Measurements from ENCODE around the gene ZNF723.
"Not testable (repeated sequence)": the region's sequence is repeated elsewhere in the genome, so short reads cannot be mapped to it uniquely, and the experiment has no call there.

The ZNF723 gene

DNA sequence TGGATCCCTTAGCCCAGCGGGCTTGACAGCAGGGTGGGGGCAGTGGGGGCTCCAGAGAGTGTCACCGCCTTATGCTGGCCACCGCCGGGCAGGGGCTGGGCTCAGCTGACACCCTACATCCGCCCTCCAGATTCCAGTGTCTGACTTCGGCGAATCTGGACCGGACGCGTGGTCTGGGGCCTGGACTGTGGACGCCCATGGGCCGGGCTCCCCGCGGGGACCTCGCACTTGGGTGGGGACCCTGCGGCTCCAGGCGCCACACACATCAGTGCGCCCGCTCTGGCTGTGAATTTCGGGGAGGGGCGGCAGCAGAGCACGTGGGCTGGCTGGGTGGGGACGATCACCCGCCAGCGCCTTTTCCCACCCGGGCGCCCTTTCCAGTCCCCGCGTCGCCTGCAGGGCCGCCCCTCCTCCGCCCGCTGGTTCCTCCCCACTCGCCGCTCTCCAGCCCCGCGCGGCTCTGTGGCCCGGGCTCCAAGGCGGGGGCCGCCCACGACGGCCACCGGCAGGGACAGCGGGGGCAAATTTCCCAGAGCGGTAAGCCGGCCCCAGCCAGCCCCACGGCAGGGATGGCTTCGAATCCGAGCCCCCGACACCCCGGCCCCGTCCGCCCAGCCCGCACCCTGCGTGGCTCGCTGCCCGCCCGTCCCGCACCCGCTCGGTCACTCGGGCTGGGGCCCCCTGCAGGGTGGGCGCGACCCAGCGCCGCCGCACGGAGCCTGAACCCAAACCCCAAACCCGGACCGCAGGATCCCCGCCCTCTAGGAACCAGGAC is 24.8 kb upstream of the ZNF723 start:
- no peak for DNase-seq (ENCODE audit: extremely low read depth, insufficient read length)
- H3K4me3 ChIP-seq (replicated peaks; ENCODE audit: low read depth, low read length): no peak overlapping the region
- H3K27me3 ChIP-seq (replicated peaks; ENCODE audit: control insufficient read depth, insufficient read depth, low read length): no peaks in the 10 kb centered on the region
- no peaks in the 10 kb centered on the region for H3K36me3 ChIP-seq (ENCODE audit: control insufficient read depth, insufficient read depth, low read length)
- TF ChIP-seq, protein P1, sequence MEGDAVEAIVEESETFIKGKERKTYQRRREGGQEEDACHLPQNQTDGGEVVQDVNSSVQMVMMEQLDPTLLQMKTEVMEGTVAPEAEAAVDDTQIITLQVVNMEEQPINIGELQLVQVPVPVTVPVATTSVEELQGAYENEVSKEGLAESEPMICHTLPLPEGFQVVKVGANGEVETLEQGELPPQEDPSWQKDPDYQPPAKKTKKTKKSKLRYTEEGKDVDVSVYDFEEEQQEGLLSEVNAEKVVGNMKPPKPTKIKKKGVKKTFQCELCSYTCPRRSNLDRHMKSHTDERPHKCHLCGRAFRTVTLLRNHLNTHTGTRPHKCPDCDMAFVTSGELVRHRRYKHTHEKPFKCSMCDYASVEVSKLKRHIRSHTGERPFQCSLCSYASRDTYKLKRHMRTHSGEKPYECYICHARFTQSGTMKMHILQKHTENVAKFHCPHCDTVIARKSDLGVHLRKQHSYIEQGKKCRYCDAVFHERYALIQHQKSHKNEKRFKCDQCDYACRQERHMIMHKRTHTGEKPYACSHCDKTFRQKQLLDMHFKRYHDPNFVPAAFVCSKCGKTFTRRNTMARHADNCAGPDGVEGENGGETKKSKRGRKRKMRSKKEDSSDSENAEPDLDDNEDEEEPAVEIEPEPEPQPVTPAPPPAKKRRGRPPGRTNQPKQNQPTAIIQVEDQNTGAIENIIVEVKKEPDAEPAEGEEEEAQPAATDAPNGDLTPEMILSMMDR (IDR thresholded peaks at IDR 0.05; ENCODE audit: insufficient read depth, low read length, poor library complexity, severe bottlenecking): no peak

DNA sequence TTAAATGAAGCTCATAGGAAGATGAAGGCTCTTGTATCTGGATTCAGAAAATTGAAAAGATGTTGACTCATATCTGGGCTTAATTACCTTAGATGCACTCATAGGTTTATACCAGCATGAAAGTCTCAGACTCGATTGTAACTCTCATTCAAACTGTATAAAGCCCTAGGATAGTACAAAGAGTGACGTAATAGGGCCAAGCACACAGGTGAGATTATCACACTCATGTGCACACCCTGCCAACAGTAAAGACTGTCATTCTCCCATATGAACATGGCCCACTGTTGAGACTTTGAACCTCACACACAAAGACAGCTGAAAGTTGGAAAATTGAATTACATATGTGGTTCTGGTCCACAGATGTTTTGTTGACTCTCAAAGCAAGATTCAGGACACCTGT is 18.0 kb upstream of the ZNF723 start:
- H3K4me3 ChIP-seq (replicated peaks; ENCODE audit: low read depth, low read length): no peak overlapping the region
- H3K36me3 ChIP-seq (ENCODE audit: control insufficient read depth, insufficient read depth, low read length): no peaks in the 10 kb centered on the region
- H3K27me3 ChIP-seq (replicated peaks; ENCODE audit: control insufficient read depth, insufficient read depth, low read length): no peaks in the 10 kb centered on the region
- no peak for DNase-seq (ENCODE audit: extremely low read depth, insufficient read length)
- TF ChIP-seq, protein P1 (IDR thresholded peaks at IDR 0.05; ENCODE audit: insufficient read depth, low read length, poor library complexity, severe bottlenecking): no peak

DNA sequence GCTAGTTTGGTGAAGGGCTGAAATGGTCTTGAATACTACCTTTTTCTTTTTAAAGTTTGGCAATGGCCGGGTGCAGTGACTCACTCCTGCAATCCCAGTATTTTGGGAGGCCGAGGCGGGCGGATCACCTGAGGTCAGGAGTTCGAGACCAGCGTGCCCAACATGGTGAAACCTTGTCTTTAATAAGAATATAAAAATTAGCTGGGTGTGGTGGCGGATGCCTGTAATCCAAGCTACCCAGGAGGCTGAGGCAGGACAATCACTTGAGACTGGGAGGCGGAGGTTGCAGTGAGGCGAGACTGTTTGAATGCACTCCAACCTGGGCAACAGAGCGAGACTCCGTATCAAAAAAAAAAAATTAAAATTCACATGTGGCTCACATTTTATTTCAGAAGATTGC is 880 bp upstream of the ZNF723 start:
- DNase-seq (ENCODE audit: extremely low read depth, insufficient read length): no peak
- no peaks in the 10 kb centered on the region for H3K27me3 ChIP-seq (replicated peaks; ENCODE audit: control insufficient read depth, insufficient read depth, low read length)
- TF ChIP-seq, protein P1 (IDR thresholded peaks at IDR 0.05; ENCODE audit: insufficient read depth, low read length, poor library complexity, severe bottlenecking): no peak

DNA sequence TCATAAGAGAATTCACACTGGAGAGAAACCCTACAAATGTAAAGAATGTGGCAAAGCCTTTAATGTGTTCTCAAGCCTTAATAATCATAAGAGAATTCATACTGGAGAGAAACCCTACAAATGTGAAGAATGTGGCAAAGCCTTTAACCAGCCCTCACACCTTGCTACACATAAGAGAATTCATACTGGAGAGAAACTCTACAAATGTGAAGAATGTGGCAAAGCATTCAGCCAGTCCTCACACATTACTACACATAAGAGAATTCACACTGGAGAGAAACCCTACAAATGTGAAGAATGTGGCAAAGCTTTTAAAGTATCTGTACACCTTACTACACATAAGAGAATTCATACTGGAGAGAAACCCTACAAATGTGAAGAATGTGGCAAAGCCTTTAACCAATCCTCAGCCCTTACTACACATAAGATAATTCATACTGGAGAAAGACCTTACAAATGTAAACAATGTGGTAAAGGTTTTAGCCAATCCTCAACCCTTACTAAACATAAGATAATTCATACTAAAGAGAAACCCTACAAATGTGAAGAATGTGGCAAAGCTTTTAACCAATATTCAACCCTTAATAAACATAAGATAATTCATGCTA is 25.7 kb downstream of the ZNF723 start:
- DNase-seq (ENCODE audit: extremely low read depth, insufficient read length); H3K27me3 ChIP-seq (replicated peaks; ENCODE audit: control insufficient read depth, insufficient read depth, low read length); H3K36me3 ChIP-seq (ENCODE audit: control insufficient read depth, insufficient read depth, low read length); H3K4me3 ChIP-seq (replicated peaks; ENCODE audit: low read depth, low read length): not testable (repeated sequence)

More for the DNA sequence above, 880 bp upstream of the ZNF723 start:
- H3K36me3 ChIP-seq (ENCODE audit: control insufficient read depth, insufficient read depth, low read length): no peaks in the 10 kb centered on the region
- H3K4me3 ChIP-seq (replicated peaks; ENCODE audit: low read depth, low read length): no peak overlapping the region

DNA sequence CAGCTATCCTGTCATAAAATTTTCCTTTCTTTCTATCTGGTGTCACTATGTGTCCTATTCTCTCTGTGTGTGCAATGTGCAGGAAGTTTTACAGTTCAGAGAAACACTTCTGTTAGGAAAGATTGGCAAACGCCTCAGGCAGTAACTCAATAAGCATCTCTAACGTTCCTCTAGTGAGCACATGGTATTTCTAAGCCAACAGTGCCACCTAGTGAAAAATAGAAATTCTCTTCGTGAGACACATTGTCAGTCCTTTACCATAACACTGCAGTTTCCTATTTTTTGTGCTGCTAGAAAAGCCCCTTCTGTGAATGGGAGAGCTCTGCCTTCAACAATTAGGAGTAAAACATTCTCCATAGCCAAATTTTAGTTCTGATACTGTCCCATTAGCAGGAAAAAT is 50.7 kb downstream of the ZNF723 start:
- DNase-seq (ENCODE audit: extremely low read depth, insufficient read length): no peak
- H3K27me3 ChIP-seq (replicated peaks; ENCODE audit: control insufficient read depth, insufficient read depth, low read length): no peaks in the 10 kb centered on the region
- no peak overlapping the region for H3K4me3 ChIP-seq (replicated peaks; ENCODE audit: low read depth, low read length)
- TF ChIP-seq, protein P1 (IDR thresholded peaks at IDR 0.05; ENCODE audit: insufficient read depth, low read length, poor library complexity, severe bottlenecking): no peak
- H3K36me3 ChIP-seq (ENCODE audit: control insufficient read depth, insufficient read depth, low read length): no peaks in the 10 kb centered on the region

DNA sequence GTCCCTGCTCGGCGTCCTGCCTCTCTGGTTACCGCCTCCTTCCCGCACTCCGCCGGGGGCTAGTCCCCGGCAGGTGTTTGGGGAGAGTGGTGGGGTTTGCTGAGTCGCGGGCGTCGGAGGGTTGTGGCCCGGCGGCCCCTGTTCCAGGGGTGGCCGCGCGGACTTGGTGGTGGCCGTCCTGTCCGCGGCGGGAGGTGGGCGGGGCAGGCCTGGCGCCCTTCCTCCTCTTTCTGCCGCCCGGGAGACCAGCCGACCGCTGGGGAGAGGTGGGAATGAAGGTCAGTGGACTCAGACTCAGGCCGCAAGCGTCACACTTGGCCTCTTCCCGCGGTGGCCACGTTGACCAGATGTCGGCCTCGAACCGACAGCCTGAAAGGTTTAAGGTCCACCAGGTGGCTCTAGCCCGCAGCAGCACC is 61.8 kb downstream of the ZNF723 start:
- DNase-seq (ENCODE audit: extremely low read depth, insufficient read length): no peak
- H3K36me3 ChIP-seq (ENCODE audit: control insufficient read depth, insufficient read depth, low read length): no peaks in the 10 kb centered on the region
- H3K4me3 ChIP-seq (replicated peaks; ENCODE audit: low read depth, low read length): no peak overlapping the region
- TF ChIP-seq, protein P1 (IDR thresholded peaks at IDR 0.05; ENCODE audit: insufficient read depth, low read length, poor library complexity, severe bottlenecking): no peak
- no peaks in the 10 kb centered on the region for H3K27me3 ChIP-seq (replicated peaks; ENCODE audit: control insufficient read depth, insufficient read depth, low read length)
